SK-N-SH treated with all-trans-retinoic acid at 6 μM for 48 hours (cell line): ENCODE measurements around the gene SMCO4.

Experiments
- ATAC-seq: fragments of 200-7000 bp; cut with Tn5 transposase; 3 replicates; pipeline ENCODE4 v1.9.1; 2020; ENCODE audit warnings: mild to moderate bottlenecking, moderate library complexity
- ARNTL ChIP-seq: fragments of 450-650 bp; formaldehyde crosslinking; IDR thresholded peaks from 2 replicates; pipeline ENCODE4 v1.5.0; 2020; ENCODE audit warnings: low read depth, mild to moderate bottlenecking, moderate library complexity, borderline replicate concordance
- BACH2 ChIP-seq: fragments of 250-450 bp; sonication (Bioruptor Pico); IDR thresholded peaks from 2 replicates; pipeline ENCODE4 v1.9.0; 2021; ENCODE audit warnings: mild to moderate bottlenecking, borderline replicate concordance
- CREB5 ChIP-seq: fragments of 250-450 bp; sonication (Bioruptor Pico); IDR thresholded peaks from 2 replicates; pipeline ENCODE4 v1.5.1; 2020; ENCODE audit warnings: low read depth, mild to moderate bottlenecking, moderate library complexity
- CSDC2 ChIP-seq: fragments of 250-450 bp; sonication (Bioruptor Pico); IDR thresholded peaks from 2 replicates; pipeline ENCODE4 v1.5.0; 2020; ENCODE audit warnings: mild to moderate bottlenecking, moderate library complexity
- CSRNP3 ChIP-seq: fragments of 250-450 bp; sonication (Bioruptor Pico); IDR thresholded peaks from 2 replicates; pipeline ENCODE4 v1.5.1; 2021; ENCODE audit warnings: mild to moderate bottlenecking, moderate library complexity
- ESRRG ChIP-seq: fragments of 250-450 bp; sonication (Bioruptor Pico); IDR thresholded peaks from 2 replicates; pipeline ENCODE4 v1.6.1; 2021; ENCODE audit warnings: mild to moderate bottlenecking
- ISL1 ChIP-seq: fragments of 250-450 bp; sonication (Bioruptor Pico); IDR thresholded peaks from 2 replicates; pipeline ENCODE4 v2.1.2; 2022; ENCODE audit warnings: mild to moderate bottlenecking, moderate library complexity
- OSR1 ChIP-seq: fragments of 250-450 bp; sonication (Bioruptor Pico); IDR thresholded peaks from 2 replicates; pipeline ENCODE4 v1.8.0; 2022; ENCODE audit warnings: moderate library complexity, mild to moderate bottlenecking, inconsistent platforms
- POU6F1 ChIP-seq: fragments of 250-450 bp; sonication (Bioruptor Pico); IDR thresholded peaks from 2 replicates; pipeline ENCODE4 v1.8.0; 2021; ENCODE audit warnings: low read depth, mild to moderate bottlenecking, moderate library complexity, borderline replicate concordance
- PPARA ChIP-seq: fragments of 250-450 bp; sonication (Bioruptor Pico); IDR thresholded peaks from 2 replicates; pipeline ENCODE4 v1.5.0; 2020; ENCODE audit warnings: mild to moderate bottlenecking, borderline replicate concordance
- RARB ChIP-seq: fragments of 250-450 bp; sonication (Bioruptor Pico); IDR thresholded peaks from 2 replicates; pipeline ENCODE4 v1.8.0; 2021; ENCODE audit warnings: mild to moderate bottlenecking, moderate library complexity
- TCF4 ChIP-seq: fragments of 250-450 bp; sonication (Bioruptor Pico); IDR thresholded peaks from 2 replicates; pipeline ENCODE4 v1.8.0; 2021; ENCODE audit warnings: mild to moderate bottlenecking, moderate library complexity, borderline replicate concordance
- TOX ChIP-seq: fragments of 250-450 bp; sonication (Bioruptor Pico); IDR thresholded peaks from 2 replicates; pipeline ENCODE4 v1.8.0; 2021; ENCODE audit warnings: mild to moderate bottlenecking, moderate library complexity, borderline replicate concordance
- TSHZ2 ChIP-seq: fragments of 250-450 bp; sonication (Bioruptor Pico); IDR thresholded peaks from 2 replicates; pipeline ENCODE4 v1.5.0; 2020; ENCODE audit warnings: mild to moderate bottlenecking, moderate library complexity
- ZC3H10 ChIP-seq: fragments of 250-450 bp; sonication (Bioruptor Pico); IDR thresholded peaks from 2 replicates; pipeline ENCODE4 v1.5.1; 2021; ENCODE audit warnings: mild to moderate bottlenecking, moderate library complexity
- ZFP3 ChIP-seq: fragments of 250-450 bp; sonication (Bioruptor Pico); IDR thresholded peaks from 2 replicates; pipeline ENCODE4 v1.5.0; 2020; ENCODE audit warnings: mild to moderate bottlenecking, moderate library complexity
- ZFP30 ChIP-seq: fragments of 450-650 bp; formaldehyde crosslinking; IDR thresholded peaks from 2 replicates; pipeline ENCODE4 v1.5.0; 2022; ENCODE audit warnings: mild to moderate bottlenecking, moderate library complexity
- ZNF565 ChIP-seq: fragments of 450-650 bp; formaldehyde crosslinking; conservative IDR thresholded peaks from 2 replicates; pipeline ENCODE4 v1.5.0; 2020; ENCODE audit warnings: low read depth, mild to moderate bottlenecking, moderate library complexity
- ZNF70 ChIP-seq: fragments of 450-650 bp; formaldehyde crosslinking; IDR thresholded peaks from 2 replicates; pipeline ENCODE4 v1.5.0; 2020; ENCODE audit warnings: mild to moderate bottlenecking, moderate library complexity
- ZNF8 ChIP-seq: fragments of 450-650 bp; formaldehyde crosslinking; IDR thresholded peaks from 2 replicates; pipeline ENCODE4 v1.5.0; 2020; ENCODE audit warnings: mild to moderate bottlenecking, moderate library complexity

SMCO4 gene

DNA sequence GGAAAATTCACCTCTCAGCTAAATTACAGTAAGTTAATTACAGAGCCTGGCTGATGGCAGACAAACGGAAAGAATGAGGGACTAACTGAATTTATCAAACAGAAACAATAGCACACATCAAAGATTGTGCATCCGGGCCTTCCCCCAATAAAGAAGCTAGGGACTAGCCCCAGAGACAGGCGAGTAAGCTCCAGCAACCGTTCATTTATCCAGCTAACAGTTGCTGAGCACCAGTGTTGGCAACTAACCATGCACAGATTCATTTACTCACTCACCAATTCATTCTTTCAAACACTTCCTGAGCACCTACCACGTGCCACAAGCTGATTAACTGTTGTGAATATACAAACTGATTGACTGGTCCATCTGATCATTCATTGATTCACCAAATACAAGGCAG is 51.2 kb downstream of the SMCO4 start:
- ATAC-seq = no peak
- TF ChIP-seq ZNF70 (no peak), CREB5 (CRISPR knock-in tag) (no peak)

- no peak for ATAC-seq
- TF ChIP-seq TOX (CRISPR knock-in tag) (no peak), ZFP30 (CRISPR knock-in tag) (no peak), ZNF565 (CRISPR knock-in tag) (no peak), TCF4 (CRISPR knock-in tag) (no peak), ZFP3 (no peak), CREB5 (CRISPR knock-in tag) (no peak), TSHZ2 (no peak), PPARA (CRISPR knock-in tag) (no peak), ZC3H10 (CRISPR knock-in tag) (no peak), BACH2 (CRISPR knock-in tag) (no peak), CSRNP3 (CRISPR knock-in tag) (no peak), CSDC2 (CRISPR knock-in tag) (no peak), ARNTL (no peak), POU6F1 (no peak), RARB (no peak), ESRRG (CRISPR knock-in tag) (no peak), ZNF8 (no peak), ZNF70 (no peak), ISL1 (CRISPR knock-in tag) (no peak), OSR1 (CRISPR knock-in tag) (no peak)
These were observed 52.1 kb downstream of the SMCO4 start for GRCh38 chr11:93490996-93491618.

DNA sequence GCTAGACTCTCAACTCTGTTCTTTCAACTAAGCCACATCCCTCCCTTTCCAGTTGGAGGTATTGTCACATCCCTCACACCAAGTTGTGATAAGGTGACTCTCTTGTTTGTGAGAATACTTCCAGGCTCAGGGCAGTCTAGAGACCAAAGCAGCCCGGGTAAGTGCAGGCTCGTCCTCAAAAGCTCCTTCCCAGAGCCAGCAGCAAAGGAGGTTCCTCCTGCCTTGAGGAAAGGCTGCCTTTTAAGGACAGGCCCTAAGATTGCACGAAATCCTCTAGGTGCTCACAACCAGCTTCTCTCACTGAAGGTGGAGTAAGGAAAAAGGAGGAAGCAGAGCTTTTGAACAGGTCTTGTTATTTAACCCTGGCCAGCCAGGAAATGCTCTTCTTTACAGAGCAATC is 53.4 kb downstream of the SMCO4 start:
- no peak for ATAC-seq

More for the DNA sequence above, 53.4 kb downstream of the SMCO4 start:
- TF ChIP-seq OSR1 (CRISPR knock-in tag) (no peak), CSRNP3 (CRISPR knock-in tag) (no peak), ISL1 (CRISPR knock-in tag) (no peak), ZFP30 (CRISPR knock-in tag) (no peak), ZNF565 (CRISPR knock-in tag) (no peak), ZFP3 (no peak)
- TF ChIP-seq, all 23 proteins: peak for 0
